H54 (cell line): Measurements from ENCODE around the gene METTL23.
A peak's percentile ranks its signal among the peaks of the same experiment; 100 is the strongest.

Source experiments
- DNase-seq: peaks from one replicate; pipeline ENCODE4 v3.0.0; 2011; ENCODE audit warnings: low spot score, mixed read lengths; ENCODE audit not compliant: insufficient read length
- FAIRE-seq: peaks from 3 replicates; lab custom pipeline; 2011; peaks lifted over from hg19 to GRCh38; lab: Jason Lieb, UNC
- POLR2A ChIP-seq: IDR thresholded peaks from 2 replicates; pipeline ENCODE4 v1.6.1; 2011; ENCODE audit warnings: low read depth, mild to moderate bottlenecking, low read length

Gene METTL23, protein sequence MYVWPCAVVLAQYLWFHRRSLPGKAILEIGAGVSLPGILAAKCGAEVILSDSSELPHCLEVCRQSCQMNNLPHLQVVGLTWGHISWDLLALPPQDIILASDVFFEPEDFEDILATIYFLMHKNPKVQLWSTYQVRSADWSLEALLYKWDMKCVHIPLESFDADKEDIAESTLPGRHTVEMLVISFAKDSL

DNA sequence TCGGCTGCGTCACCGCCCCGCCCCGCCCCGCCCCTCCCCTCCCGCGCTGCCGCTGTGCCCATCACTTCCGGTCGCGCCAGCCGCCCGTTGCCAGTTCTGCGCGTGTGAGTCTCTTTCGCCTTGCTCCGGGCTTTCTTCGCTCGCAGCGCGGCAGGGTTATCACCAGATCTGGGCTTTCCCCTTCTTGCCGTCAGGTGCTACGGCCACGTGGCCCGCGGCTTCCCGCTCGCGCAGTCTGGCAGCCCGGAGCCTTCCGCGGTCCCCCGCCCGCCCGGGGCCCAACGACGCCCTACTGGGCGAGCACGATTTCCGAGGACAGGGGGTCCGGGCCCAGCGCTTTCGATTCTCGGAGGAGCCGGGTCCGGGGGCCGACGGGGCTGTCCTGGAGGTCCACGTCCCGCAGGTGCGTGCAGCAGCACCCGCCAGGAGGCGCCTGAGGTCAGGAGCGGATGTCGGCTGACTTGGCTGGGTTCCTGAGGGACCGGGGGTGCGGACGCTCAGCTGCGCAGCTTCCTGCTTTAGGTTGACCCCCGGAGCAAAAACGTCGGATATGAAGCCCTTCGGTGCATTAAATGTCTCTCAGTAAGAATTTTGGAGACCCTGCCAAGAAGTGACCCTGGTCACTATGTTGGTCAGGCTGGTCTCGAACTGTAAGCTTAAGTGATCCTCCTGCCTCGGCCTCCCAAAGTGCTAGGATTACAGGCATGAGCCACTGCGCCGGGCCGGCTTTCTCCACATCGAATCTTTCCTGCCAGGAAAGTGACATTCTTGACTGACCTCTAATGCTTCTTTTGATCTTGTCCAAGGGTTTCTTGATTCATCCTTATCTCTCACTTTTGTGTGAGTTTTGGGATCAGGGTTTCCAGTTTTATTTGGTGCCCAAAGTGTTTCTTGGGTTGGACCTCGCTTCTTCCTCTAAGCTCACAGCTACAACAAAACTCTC lies at the start of gene METTL23:
Gene METTL23 (plus strand): TSS at position 64 of the 943 bp plus-strand sequence. CDS start 2,872 bp downstream, outside the sequence.
- FAIRE-seq = no peak
- no peak for DNase-seq
- peak; percentile 75 for TF ChIP-seq POLR2A

DNA sequence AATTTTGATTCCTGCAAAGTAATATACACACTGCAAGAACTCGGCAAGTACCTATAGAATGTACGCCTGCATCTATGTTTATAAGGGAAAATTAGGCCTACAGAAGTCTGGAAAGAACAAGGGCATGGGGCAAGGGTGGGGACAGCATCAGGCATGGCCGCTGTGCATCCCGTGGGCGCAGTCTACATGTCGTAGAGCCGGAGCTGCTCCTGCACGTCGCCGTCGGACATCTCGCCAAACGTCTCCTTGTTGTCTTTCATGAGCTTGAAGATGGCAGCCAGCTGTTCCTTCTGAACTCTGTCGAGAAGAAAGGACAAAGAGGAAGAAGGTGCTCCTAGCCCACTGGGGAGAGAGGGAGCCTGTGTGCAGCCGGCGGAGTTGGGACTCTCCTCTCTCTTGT lies 49.2 kb upstream of the METTL23 start:
- FAIRE-seq = no peak

DNA sequence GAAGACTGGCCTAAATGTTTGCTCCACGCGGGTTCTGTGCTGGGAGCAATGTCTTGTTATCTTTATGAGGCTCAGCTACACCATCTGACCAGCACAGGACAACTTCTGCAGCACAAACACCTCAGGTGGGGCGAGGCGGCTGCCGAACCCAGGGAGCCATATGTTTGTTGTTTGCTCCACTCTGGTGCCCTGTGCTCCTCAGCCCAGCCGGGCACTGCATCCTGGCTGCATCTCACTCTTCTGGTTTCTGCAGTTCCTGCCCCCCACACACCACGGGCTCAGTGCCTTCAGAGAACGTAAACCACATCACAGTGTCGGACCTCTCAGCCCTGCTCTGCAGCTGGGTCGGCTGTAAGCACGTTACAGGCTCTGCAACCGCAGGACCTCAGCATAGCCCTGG lies 48.3 kb upstream of the METTL23 start:
- TF ChIP-seq POLR2A = no peak
- DNase-seq = no peak
- FAIRE-seq = no peak

More for the DNA sequence above, 49.2 kb upstream of the METTL23 start:
- TF ChIP-seq POLR2A = no peak
- DNase-seq = no peak

DNA sequence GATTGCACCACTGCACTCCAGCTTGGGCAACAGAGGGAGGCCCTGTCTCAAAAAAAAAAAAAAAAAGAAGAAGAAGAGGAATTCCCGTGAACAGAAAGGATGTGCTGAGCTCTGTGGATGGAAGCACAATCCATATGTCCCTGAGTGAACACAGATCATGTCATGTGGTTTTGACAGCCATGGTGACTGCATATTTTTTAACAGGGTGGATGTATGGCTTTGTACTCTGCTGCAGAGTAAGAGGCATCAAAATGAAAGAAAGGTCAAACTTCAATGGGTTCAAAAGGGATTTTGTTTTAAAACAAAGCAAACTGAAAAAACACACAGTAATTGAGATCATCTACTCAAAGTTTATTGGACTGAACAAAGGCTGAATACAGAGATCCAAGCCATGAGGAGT lies 47.4 kb upstream of the METTL23 start:
- DNase-seq (no peak), FAIRE-seq (no peak)
- TF ChIP-seq POLR2A = no peak

DNA sequence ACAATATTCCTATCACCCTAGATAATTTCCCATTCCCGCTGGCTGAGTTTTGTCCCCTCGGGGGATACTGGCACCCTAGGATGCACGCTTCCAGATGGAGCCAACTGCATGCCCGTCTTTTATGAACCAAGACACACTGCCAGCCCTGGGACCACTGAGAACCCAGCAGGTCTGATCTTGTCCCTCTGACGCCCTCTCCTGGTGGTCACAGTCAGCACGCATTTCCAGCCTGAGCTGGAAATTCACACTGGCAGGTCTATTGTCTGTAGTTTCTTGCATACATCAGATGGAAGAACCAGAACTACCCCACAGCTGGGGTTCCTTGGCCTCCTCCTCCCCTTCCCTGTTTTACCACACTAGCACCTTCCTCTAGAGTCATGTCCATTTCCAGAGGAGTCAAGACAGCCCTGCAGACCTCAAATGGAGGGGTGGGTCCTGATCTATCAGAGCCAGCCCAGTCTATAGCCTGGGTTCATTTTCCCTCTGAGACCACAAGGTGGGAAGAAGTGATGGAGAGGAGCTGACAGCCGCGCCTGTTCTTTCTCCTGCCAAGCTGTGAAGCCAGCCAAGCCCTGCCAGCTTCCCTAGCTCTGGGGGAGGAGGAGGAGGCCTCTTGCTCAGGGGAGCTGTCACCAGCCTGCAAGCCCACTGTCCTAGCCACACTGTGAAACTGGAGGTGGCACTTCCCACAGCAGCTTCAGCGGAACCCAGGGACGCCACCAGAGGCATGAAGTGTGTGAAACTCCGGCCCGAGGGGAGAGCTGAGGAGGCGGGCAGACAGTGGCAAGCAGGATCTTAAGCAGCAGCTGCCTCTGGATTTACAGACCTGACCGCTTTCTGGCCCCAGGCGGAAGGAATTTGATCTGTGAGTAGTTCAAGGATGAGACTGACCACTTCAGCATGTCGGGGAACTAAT lies 45.2 kb upstream of the METTL23 start:
- TF ChIP-seq POLR2A = no peak
- FAIRE-seq (no peak), DNase-seq (peak; percentile 58)

DNA sequence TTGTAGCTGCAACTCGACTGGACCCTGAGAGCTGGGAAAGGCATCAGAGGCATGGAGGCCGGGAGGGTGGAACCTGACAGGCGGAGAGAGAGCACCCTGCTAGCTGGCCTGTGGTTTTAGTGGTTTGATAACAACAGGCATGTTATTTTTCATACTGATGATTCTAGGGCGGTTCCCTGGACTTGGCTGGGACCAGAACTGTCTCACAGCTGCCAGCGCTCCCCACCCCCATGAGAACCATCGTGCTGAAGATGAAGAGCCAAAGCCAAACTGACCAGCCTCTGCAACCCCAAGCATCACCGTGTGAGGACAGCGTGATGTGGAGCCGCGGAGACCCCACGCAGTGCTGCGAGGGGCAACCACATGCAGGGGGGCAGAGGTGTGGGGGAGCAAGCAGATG lies 44.3 kb upstream of the METTL23 start:
- no peak for FAIRE-seq
- no peak for DNase-seq
- no peak for TF ChIP-seq POLR2A

DNA sequence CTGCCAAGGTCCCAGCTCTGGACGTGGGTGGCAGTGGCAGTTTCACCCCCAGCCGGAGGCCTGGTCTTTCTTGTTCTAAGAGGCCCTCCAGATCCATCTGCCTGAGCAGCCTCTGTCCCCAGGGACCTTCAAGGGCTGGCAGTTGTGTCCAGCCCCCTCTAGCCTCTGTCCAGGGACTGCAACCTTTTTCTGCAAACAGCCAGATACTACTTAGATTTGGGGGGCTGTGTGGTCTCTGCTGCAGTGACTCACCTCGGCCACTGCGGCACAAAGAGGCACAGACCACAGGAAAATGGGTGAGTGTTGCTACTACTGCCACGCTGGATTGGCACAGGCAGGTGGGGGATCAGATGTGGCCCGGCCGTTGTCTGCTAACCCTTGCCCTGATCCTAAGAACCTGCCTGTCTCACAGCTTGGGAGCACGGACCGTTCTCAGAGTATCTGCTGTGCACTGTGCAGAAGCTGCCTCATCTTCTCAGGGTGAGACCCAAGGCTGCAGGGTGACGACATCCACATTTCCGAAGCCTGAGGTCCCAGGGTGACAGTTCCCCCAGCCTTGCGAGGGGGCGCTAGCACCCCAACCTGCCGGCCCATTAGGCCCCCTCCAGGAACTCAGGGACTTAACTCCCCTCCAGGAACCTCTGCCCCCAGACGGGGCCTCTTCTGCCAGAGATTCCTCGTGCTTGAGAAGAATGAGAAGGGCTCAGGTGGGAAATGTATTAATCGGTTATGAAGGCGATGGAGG lies 43.5 kb upstream of the METTL23 start:
- TF ChIP-seq POLR2A = no peak
- DNase-seq = no peak
- FAIRE-seq = no peak

DNA sequence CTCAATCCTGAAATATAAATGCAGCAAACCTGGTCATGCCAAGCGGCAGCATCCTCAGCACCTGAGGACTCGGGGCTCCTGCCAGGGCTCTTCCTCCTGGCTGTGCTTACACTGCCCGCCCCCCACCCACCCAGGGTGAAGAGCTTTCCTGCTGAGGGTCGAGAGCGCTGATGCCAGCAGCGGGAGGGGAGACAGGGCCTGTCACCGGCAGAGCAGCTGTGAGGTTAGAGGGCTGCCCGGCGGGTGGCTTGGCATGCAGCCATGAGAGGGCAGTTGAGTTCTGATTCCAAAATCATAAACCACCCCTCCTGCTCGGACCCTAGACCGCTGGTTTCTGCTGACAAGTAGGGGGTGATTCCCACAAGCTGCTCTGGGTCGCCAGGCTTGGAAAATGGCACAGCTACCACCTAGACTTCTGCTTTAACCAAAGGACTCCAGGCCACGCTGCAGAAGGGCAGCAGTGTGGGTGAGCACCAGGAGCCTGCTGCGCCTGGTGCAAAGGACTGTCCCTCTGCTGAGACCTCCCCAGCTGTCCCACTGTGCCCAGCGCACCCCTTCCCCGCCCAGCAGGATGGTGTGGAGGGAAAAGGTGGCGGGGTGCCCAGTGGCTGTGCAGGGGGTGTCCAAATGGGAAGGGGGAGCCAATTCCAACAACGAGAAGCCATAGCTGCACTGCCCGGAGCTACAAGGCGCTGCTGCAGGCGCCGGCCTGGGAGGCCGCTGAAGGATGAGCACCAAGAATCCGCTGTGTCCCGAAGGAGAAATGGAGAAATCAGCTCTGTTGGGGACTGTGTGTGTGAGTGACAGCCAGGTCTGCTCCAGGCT lies 42.5 kb upstream of the METTL23 start:
- FAIRE-seq (no peak), DNase-seq (no peak)

DNA sequence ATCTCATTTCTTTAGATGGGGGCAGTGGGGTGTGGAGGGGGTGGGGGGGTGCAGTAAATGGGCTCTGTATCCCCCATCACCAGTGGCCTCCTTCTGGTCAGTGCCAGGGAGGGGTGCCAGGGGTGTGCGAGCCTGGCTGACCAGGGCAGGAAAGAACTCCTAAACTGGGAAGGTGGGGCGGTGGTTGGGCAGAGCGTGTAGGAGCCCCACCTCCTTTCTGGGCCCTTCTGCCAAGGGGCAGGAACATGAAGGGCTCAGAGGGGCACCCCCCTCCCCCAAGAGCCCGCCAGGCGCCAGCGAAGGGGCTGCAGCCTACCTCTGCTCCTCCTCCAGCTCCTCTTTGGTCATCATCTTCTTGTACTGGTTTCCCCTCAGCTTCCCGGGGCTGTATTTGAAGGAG lies 41.9 kb upstream of the METTL23 start:
- DNase-seq = no peak
- TF ChIP-seq POLR2A = no peak
- no peak for FAIRE-seq

More for the DNA sequence above, 42.5 kb upstream of the METTL23 start:
- TF ChIP-seq POLR2A = no peak

DNA sequence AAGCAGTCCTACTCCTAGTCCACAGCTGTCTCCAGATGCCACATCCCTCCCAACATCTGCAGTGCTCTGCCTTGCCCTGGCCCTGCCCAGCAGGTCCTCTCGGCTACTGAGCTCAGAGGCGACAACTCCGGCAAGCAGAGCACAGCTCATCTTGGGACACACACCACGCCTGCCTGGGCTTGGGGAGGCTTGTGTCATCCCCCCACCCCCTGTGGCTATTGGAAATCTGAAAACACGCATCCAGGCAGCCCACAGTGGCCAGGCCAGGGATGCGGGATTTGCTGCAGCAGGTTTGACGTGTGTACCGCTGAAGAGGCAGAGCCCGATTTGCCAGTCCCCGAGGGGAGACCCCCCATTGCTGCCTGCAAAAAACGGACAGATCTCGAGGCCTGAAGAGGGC lies 41.3 kb upstream of the METTL23 start:
- DNase-seq (no peak), FAIRE-seq (no peak)
- TF ChIP-seq POLR2A = no peak

DNA sequence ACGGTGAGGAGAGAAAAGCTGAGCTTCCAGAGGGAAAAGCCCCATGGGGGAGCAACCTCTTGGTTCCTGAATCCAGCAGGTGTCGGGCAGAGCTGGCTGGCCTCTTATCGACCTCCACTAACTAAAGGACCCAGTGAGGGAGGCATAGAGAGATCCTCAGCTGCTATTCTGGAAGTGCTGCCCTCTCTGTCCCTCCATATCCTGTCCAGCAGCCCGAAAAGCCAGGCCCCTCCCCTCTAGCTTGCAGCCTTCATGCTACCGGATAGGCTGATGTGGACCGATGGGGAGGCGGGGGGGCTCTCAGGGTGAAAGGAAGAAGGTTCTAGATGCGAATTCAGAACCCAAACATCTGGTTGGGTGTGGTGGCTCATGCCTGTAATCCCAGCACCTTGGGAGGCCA lies 40.8 kb upstream of the METTL23 start:
- no peak for DNase-seq
- no peak for TF ChIP-seq POLR2A
- no peak for FAIRE-seq

DNA sequence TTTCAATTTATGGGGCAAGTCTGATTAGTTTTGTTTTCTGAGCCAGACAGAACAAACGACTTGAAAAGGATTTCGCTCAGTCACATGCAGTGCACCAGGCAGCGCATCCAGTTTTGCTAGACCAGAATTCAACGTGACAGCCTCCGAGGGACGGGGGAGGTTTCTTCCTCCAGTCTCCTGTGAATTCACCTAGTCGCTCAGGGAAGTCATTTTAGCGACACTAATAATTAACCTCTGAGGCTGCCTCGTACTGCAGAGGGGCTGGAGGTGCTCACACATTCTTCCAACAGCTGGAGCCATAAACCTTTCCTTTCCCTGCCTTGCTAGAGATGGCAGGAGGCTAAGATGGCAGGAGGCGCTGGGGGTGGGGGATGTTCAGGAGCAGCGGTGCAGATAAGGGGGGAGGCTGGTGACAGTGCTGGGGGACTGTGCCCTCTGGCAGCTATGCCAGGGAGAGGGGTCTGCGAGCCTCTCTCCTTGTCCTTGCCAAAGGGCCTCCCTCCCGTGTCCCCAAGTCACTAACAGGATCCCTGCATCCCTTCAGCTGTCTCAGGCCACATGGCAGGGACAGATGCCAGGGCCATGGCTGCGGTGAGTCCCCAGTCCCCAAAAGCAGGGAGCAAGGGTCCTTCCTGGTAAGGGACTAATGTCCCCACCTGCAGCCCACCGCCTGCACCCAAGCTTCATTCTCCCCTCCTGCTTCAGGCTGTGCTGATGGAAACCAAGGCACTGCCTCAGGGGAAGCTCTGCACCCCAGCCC lies 39.9 kb upstream of the METTL23 start:
- FAIRE-seq = no peak

More for the DNA sequence above, 39.9 kb upstream of the METTL23 start:
- no peak for DNase-seq
- no peak for TF ChIP-seq POLR2A
